HUES6 (cell line): ENCODE data around the gene EHMT1.

ENCODE experiments used
- H3K27ac ChIP-seq: 2 replicates; pipeline ENCODE4 v1.7.0; 2013; ENCODE audit warnings: low read depth, mild to moderate bottlenecking, low read length, inconsistent platforms
- H3K27me3 ChIP-seq: 2 replicates; pipeline ENCODE4 v1.6.1; 2013; ENCODE audit warnings: low read length; ENCODE audit not compliant: control insufficient read depth, insufficient read depth
- H3K36me3 ChIP-seq: 2 replicates; pipeline ENCODE4 v1.6.1; 2013; ENCODE audit warnings: low read length; ENCODE audit not compliant: control insufficient read depth, insufficient read depth
- H3K4me1 ChIP-seq: 2 replicates; pipeline ENCODE4 v1.6.1; 2013; ENCODE audit warnings: low read length; ENCODE audit not compliant: control insufficient read depth, insufficient read depth
- H3K4me3 ChIP-seq: 2 replicates; pipeline ENCODE4 v1.5.1; 2013; ENCODE audit warnings: low read depth, low read length
- H3K9ac ChIP-seq: one replicate; pipeline ENCODE4 v1.6.1; 2013; ENCODE audit warnings: mild to moderate bottlenecking, low read length
- H3K9me3 ChIP-seq: 2 replicates; pipeline ENCODE4 v1.6.1; 2013; ENCODE audit warnings: low read depth, low read length; ENCODE audit not compliant: control insufficient read depth, insufficient read depth

Gene EHMT1

DNA sequence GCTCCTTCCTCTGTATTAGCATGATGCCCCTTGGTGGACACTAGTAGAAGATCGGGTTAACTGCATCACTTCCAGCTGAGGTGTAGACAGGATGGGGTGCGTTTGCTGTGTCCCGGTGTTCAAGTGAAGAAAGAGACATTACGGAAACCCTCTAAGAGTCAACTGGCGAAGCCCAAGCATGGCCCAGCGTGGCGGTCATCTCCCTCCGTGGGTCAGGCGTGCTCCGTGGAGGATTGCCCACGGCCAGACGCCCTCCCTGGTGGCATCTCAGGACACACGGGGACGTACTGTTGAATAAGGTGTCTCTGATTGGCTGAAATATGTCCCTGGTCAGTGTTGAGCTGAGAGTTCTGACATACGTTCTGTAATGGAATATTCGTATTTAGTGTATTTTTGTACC is 139.3 kb downstream of the EHMT1 start:
- H3K4me1 ChIP-seq: 0 out of 2 replicates have a peak, but pooled peaks cover 2% of the 10 kb centered on the region
- H3K27ac ChIP-seq: no peak overlapping the region
- no peak overlapping the region for H3K4me3 ChIP-seq
- H3K36me3 ChIP-seq: peaks cover 81% of the 10 kb centered on the region
- H3K27me3 ChIP-seq: no peaks in the 10 kb centered on the region
- 0 out of 2 replicates have a peak, but pooled peaks cover 4% of the 10 kb centered on the region for H3K9me3 ChIP-seq
- no peak overlapping the region for H3K9ac ChIP-seq

DNA sequence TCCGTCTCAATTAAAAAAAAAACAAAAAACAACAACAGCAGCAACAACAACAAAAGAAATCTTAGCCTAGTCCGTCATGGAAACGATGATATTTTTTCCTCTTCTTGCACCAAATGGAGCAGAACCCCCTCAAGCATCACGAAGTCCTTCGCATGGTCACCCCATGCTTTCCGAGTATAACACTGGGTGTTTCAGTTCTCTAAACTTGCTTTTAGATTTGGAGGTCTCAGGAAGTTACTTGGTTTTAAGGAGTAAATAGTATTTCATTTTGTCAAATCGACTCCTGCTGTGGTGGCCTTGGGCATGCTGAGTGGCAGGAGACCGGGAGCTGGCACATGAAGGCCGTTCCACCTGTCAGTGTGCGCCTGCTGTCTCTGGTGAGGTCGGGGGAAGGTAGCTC is 140.3 kb downstream of the EHMT1 start:
- Histone ChIP-seq H3K9ac (no peak overlapping the region), H3K27ac (no peak overlapping the region), H3K36me3 (peaks cover 82% of the 10 kb centered on the region), H3K4me1 (0 out of 2 replicates have a peak, but pooled peaks cover 2% of the 10 kb centered on the region), H3K27me3 (no peaks in the 10 kb centered on the region), H3K4me3 (no peak overlapping the region), H3K9me3 (0 out of 2 replicates have a peak, but pooled peaks cover 4% of the 10 kb centered on the region)

DNA sequence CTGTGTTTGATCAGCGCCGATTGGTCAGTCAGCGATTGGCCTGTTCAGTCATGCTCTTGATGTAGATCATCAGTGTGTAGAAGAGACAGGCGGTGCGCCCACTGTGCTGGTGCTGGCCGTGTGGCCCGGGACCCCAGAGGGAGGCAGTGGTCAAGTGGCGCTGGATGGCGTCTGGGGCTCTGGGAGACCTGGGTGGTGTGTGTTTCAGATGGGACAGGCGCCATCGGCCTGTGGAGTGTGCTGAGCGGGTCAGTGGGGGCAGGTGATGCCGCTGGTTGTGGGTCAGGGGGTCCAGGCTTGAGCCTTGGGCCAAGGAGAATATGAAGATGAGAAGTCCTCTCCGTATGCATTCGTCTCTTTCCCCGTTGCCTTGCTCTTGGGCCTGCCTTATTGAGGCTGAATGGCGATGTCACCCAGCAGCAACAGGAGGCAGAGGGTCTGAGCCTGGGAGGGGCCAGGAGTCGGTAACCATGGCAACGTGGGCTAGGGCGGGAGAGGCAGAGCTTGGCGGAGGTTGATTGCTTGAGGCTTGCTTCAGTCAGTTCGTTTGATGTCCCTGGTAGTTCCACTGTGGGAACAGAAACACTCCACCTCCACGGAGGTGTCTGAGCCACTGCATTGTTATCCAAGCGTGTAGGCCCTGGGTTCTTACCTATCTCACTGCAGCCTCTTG is 141.0 kb downstream of the EHMT1 start:
- Histone ChIP-seq H3K27me3 (no peaks in the 10 kb centered on the region), H3K36me3 (peaks cover 82% of the 10 kb centered on the region), H3K4me3 (no peak overlapping the region), H3K4me1 (0 out of 2 replicates have a peak, but pooled peaks cover 2% of the 10 kb centered on the region), H3K27ac (no peak overlapping the region), H3K9ac (no peak overlapping the region), H3K9me3 (0 out of 2 replicates have a peak, but pooled peaks cover 4% of the 10 kb centered on the region)

DNA sequence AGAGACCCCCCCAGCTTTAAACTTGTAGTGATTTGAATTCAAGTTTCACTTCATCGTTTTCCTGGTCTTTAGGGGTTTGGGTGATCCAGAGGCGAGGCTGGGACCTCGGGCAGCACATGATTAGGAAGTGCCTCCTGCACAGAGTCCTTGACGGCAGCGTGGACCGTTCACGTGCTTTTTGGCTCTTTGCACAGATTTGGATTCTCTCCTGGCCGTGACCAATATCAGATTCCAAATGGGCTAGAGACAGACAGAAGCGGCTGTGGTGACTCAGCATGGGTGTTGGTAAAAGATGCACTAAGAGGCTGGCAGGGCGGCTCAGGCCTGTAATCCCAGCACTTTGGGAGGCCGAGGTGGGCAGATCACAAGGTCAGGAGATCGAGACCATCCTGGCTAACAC is 141.6 kb downstream of the EHMT1 start:
- no peak overlapping the region for H3K4me3 ChIP-seq
- no peak overlapping the region for H3K9ac ChIP-seq
- H3K4me1 ChIP-seq: 0 out of 2 replicates have a peak, but pooled peaks cover 2% of the 10 kb centered on the region
- H3K27me3 ChIP-seq: no peaks in the 10 kb centered on the region
- peaks cover 80% of the 10 kb centered on the region for H3K36me3 ChIP-seq
- 0 out of 2 replicates have a peak, but pooled peaks cover 2% of the 10 kb centered on the region for H3K9me3 ChIP-seq
- no peak overlapping the region for H3K27ac ChIP-seq

DNA sequence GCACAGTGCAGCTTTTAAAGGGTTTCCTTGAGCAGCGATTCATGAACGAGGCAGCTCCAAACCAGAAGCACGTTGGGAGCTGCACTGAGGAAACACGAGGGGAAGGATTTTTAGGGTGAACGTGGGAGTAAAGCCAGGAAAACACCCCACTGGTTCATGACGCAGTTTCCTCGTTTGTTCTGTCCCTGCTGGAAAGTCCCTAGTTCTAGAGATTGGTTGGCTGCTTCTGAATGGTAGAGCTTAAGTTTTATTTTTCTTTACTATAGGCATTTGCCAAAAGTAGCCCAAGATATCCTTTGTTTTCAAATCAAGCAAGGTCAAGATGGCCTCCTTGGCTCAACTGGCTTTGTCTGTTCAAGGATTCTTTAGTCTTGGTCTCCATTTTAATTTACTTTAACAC is 142.2 kb downstream of the EHMT1 start:
- no peaks in the 10 kb centered on the region for H3K27me3 ChIP-seq
- H3K4me1 ChIP-seq: 0 out of 2 replicates have a peak, but pooled peaks cover 2% of the 10 kb centered on the region
- no peak overlapping the region for H3K4me3 ChIP-seq
- no peak overlapping the region for H3K27ac ChIP-seq
- no peaks in the 10 kb centered on the region for H3K9me3 ChIP-seq
- no peak overlapping the region for H3K9ac ChIP-seq
- peaks cover 79% of the 10 kb centered on the region for H3K36me3 ChIP-seq

DNA sequence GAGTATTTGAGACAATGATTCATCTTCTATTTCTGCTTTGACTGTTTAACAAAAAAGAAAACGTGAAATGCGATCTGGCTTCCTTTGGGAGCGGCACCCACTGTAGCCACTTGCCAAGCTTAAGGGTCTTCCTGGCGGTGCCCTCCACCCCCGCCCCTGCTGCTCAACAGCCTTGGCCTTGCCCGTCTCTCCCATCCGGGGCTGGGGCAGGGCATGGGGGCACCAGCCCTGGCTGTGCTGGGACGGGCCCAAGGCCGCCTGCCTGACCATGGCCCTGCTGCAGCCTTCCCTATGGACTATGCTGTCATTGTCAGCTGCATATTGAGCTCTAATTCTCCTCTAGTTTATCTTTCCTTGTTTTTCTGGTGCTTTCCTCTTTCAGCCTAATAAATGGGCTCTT is 143.0 kb downstream of the EHMT1 start:
- Histone ChIP-seq H3K36me3 (peaks cover 83% of the 10 kb centered on the region), H3K4me3 (no peak overlapping the region), H3K9ac (no peak overlapping the region), H3K4me1 (0 out of 2 replicates have a peak, but pooled peaks cover 2% of the 10 kb centered on the region), H3K27ac (no peak overlapping the region), H3K27me3 (no peaks in the 10 kb centered on the region), H3K9me3 (no peaks in the 10 kb centered on the region)

DNA sequence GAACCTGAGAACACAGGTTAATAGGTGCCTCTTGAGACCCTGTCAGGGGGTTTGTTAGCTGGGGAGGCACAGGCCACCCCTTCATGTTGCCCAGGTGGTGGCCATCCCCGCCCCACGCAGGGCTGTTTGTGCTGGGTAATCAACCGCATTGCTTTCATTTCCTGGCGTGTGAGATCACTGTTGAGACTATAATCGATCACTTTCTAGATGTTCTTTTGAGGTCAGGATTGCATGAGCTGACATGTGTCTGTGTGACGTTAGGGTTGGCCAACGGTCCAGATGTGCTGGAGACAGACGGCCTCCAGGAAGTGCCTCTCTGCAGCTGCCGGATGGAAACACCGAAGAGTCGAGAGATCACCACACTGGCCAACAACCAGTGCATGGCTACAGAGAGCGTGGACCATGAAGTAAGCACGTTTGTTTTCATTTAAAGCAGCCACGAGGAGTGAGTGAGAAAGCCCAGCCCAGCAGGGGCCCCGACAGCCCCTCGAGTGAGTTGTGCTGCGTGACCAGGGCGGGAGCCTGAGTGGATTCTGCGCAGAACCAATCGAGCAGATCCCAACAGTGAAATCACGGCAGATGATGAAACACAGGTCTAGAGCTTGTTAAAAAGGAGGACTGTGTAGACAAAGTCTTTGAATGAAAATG is 143.7 kb downstream of the EHMT1 start:
- Histone ChIP-seq H3K9me3 (no peaks in the 10 kb centered on the region), H3K4me3 (no peak overlapping the region), H3K36me3 (peaks cover 84% of the 10 kb centered on the region)

DNA sequence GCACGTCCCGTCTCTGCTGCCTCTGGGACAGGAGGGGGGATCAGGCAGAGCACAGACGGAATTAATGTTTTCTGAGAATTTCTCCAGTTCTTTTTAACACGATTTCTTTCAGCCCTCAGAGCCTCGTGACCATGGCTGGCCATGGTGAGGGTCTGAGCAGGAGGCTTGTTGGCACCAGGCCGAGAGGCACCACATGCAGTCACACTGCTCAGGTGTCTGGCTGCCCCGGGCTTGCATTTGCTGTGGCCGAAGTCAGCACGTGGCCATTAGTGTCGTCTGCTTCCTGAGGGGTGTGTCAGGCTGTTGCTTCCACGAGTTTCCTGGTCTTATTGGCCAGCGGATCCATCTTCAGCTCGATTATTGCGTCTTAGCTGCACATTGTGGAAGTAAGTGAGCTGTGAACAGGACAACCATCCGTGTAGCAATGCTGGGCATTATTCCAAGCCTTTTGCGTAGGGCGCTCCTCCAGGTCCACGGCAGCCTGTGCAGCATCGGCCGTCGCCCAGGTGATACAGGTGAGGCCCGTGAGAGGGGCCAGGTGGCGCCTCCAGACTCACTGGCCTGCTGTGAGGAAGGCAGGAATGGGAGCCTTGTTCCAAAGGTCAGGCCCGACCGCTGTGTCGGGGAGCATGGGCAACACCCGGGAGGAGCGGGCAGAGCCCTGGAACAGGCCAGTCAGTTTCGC is 144.6 kb downstream of the EHMT1 start:
- peaks cover 81% of the 10 kb centered on the region for H3K36me3 ChIP-seq

More for the DNA sequence above, 143.7 kb downstream of the EHMT1 start:
- Histone ChIP-seq H3K4me1 (0 out of 2 replicates have a peak, but pooled peaks cover 2% of the 10 kb centered on the region), H3K27ac (no peak overlapping the region), H3K27me3 (no peaks in the 10 kb centered on the region), H3K9ac (no peak overlapping the region)

DNA sequence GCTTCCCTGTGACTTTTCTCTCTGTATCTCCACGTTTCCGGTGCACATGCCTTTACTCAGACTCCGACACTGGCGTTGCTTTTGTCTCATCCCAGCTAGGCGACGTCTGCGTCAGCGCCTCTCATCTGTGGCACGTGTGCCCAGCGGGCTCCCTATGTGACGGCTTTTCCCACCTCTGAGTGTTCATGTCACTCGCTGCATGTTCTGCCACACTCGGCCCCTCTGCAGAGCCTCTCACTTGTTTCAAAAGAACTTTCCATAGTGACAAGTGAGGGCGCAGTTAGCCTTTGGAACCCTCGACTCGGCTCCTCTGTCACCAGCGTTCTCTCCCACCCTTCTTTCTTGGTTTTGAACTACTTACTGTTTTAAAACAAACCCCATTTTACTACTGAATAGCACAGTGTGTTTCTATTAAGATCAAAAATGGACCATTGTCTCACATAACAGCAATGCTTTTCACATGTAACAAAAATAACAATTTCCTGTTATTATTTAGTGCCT is 145.4 kb downstream of the EHMT1 start:
- Histone ChIP-seq H3K4me1 (no peaks in the 10 kb centered on the region), H3K4me3 (no peak overlapping the region), H3K9me3 (no peaks in the 10 kb centered on the region), H3K27me3 (no peaks in the 10 kb centered on the region), H3K27ac (no peak overlapping the region), H3K36me3 (peaks cover 78% of the 10 kb centered on the region), H3K9ac (no peak overlapping the region)

More for the DNA sequence above, 144.6 kb downstream of the EHMT1 start:
- Histone ChIP-seq H3K27ac (no peak overlapping the region), H3K4me1 (no peaks in the 10 kb centered on the region), H3K9ac (no peak overlapping the region), H3K27me3 (no peaks in the 10 kb centered on the region), H3K9me3 (no peaks in the 10 kb centered on the region), H3K4me3 (no peak overlapping the region)

DNA sequence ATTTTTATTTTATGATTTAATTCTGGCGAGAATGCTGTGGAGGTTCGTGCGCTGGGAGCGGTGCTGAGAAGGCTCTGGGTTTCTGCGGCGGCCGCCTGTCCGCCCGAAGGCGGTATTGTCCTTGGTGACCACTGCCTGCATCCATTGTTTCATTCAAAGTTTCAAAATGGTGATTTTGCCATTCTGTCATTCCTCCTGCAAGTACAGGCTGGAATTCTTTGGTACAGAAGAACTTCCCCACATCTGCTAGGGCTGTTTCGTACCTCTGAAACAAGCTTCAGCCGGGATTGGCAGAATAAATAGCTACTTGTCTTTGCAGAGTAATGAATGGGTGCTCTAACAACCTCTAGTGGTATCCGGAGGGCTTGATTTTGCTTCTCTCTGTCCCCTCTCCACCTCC is 146.2 kb downstream of the EHMT1 start:
- Histone ChIP-seq H3K36me3 (peaks cover 74% of the 10 kb centered on the region), H3K27ac (no peak overlapping the region), H3K4me1 (no peaks in the 10 kb centered on the region), H3K27me3 (no peaks in the 10 kb centered on the region), H3K9ac (no peak overlapping the region), H3K4me3 (no peak overlapping the region), H3K9me3 (no peaks in the 10 kb centered on the region)
